T-helper 17 cell (primary cell): ENCODE data around the gene GIPR. TPM values are rescaled to one million over a fixed set of nuclear protein-coding genes. Genes with fewer than 3 reads are reported as not detected.
A peak's percentile ranks its signal among the peaks of the same experiment; 100 is the strongest.

Experiments
- ATAC-seq: fragments of 150-1000 bp; cut with Tn5 transposase; 2 replicates; pipeline ENCODE4 v1.10.0; 2021; ENCODE audit warnings: mild to moderate bottlenecking, moderate library complexity
- DNase-seq, 3 donors: peaks; one replicate each; pipeline versions ENCODE4 v3.0.0 to v3.0.0-alpha.2; 2020 to 2021
- H3K9me3 ChIP-seq: one replicate; pipeline ENCODE4 v1.7.0; 2013; ENCODE audit warnings: low read length, mild to moderate bottlenecking; ENCODE audit not compliant: control insufficient read depth, poor library complexity, severe bottlenecking
- H3K27ac Mint-ChIP-seq: one replicate; pipeline ENCODE4 v1.8.0; 2022; ENCODE audit warnings: mild to moderate bottlenecking, moderate library complexity, mixed read lengths
- H3K27me3 Mint-ChIP-seq: one replicate; pipeline ENCODE4 v1.8.0; 2022; ENCODE audit warnings: mixed read lengths
- H3K36me3 Mint-ChIP-seq: one replicate; pipeline ENCODE4 v1.8.0; 2022; ENCODE audit warnings: low read depth, mixed read lengths
- H3K4me1 Mint-ChIP-seq: one replicate; pipeline ENCODE4 v1.8.0; 2022; ENCODE audit warnings: mild to moderate bottlenecking, mixed read lengths
- H3K4me3 Mint-ChIP-seq: one replicate; pipeline ENCODE4 v1.8.0; 2022; ENCODE audit warnings: mild to moderate bottlenecking, moderate library complexity, mixed read lengths
- total RNA-seq, 4 donors: library from RNA in 2 of 4; stranded (reverse) in 2 of 4; gene quantifications; one replicate each; pipeline ENCODE4 v1.2.3 and lab custom pipeline; 2022 to 2026

GIPR gene
- total RNA-seq, 2 donors from 2014 or later, result 2.3 to 4.6 TPM

DNA sequence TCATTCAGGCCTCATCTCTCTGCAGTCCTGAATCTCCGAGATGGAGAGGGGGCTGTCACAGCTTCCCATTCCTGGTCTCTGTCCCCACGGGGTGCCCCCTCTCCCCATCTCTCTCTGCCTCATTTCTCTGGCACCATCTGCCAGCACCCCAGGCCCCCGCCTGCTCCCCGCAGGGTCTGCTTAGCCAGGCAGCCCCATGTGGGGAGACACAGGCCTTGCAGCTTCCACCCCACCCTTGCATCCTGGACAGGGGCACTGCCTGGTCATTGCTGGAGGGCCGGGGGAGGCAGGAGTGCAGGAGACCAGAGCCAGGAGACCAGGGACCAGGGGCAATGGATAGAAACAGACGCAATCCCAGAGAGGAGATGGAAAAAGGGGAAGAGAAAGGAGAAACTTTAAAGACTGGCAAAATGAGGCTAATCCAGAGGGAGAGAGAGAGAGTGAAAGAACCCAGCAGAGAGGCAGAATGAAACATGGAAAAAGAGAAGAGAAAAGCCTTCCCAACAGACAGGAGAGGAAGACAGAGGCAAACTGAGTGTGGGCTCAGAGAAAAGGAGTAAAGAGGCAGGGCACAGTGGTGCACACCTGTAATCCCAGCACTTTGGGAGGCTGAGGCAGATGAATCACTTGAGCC is 8.8 kb upstream of the GIPR start:
- peaks cover 28% of the 10 kb centered on the region for H3K27me3 Mint-ChIP-seq
- DNase-seq (no peak), ATAC-seq (no peak)
- no peak overlapping the region for H3K4me3 Mint-ChIP-seq
- no peaks in the 10 kb centered on the region for H3K9me3 ChIP-seq
- H3K27ac Mint-ChIP-seq, result peak overlapping the region; percentile 61
- peaks cover 9% of the 10 kb centered on the region for H3K4me1 Mint-ChIP-seq
- H3K36me3 Mint-ChIP-seq, result peaks cover 13% of the 10 kb centered on the region

DNA sequence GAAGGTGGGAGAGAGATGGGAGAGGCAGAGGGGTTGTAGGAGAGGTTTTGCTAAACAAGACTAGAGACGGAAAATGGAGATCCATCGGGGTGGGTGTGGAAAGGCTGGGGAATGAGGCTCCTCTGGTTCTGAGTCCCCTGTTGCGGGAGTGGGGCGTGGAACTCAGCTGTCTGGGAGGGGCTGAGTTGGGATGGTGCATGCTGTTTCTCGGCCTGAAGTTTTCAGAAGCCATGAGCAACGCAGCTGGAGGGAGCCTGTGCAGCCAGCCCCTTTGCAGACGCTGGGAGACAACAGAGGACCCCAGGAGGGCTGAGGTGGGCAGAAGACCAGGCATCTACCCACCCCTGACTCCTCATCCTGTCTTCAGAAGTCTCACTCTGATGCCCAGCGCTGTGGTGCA is 7.4 kb upstream of the GIPR start:
- H3K27me3 Mint-ChIP-seq, result peaks cover 35% of the 10 kb centered on the region
- no peak for ATAC-seq
- H3K4me1 Mint-ChIP-seq, result peaks cover 15% of the 10 kb centered on the region
- no peak overlapping the region for H3K4me3 Mint-ChIP-seq
- H3K36me3 Mint-ChIP-seq, result peaks cover 17% of the 10 kb centered on the region
- no peak for DNase-seq
- no peaks in the 10 kb centered on the region for H3K9me3 ChIP-seq
- H3K27ac Mint-ChIP-seq, result no peak overlapping the region

DNA sequence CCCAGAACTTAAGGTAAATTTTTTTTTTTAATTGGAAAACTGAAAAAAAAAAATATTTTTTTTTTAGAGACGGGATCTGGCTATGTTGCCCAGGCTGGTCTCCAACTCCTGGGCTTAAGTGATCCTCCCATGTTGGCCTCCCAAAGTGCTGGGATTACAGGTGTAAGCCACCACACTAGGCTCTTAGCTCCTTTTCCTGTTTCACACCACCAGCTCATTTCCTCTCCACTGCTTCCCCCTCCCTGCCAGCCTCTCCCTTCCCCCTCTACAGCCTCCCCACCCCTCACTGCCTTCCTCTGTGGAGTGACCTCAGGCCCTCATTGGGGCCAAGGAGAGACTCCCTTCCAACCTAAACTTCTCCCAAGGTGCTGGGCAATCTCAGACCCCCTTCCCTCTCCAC is 4.2 kb upstream of the GIPR start:
- peaks cover 26% of the 10 kb centered on the region for H3K4me1 Mint-ChIP-seq
- H3K4me3 Mint-ChIP-seq, result no peak overlapping the region
- H3K9me3 ChIP-seq, result no peaks in the 10 kb centered on the region
- DNase-seq, result no peak
- ATAC-seq, result no peak
- H3K27me3 Mint-ChIP-seq, result peaks cover 37% of the 10 kb centered on the region
- peaks cover 18% of the 10 kb centered on the region for H3K36me3 Mint-ChIP-seq
- H3K27ac Mint-ChIP-seq, result no peak overlapping the region

DNA sequence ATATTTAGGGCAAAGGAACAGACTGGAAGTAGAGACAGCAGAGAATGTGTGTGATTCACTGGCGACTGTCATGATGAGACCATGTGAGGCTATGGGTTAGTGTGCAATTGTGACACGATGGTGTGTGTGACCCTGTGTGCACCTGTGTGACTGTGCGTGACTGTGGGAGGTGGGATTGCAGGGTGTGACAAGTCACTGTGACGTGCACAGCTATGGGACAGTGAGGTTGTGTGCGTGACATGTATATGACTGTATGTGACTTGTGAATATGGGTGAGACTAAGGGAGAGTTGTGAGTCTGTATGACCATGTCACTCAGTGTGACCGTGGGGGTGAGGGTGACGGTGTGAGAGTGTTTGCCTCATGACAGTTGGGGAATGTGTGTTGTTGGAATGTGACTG is 3.4 kb upstream of the GIPR start:
- no peaks in the 10 kb centered on the region for H3K9me3 ChIP-seq
- no peak overlapping the region for H3K27ac Mint-ChIP-seq
- peak overlapping the region; percentile 61 for H3K4me3 Mint-ChIP-seq
- peaks cover 30% of the 10 kb centered on the region for H3K4me1 Mint-ChIP-seq
- DNase-seq, result no peak
- peaks cover 37% of the 10 kb centered on the region for H3K27me3 Mint-ChIP-seq
- H3K36me3 Mint-ChIP-seq, result peaks cover 14% of the 10 kb centered on the region
- no peak for ATAC-seq

DNA sequence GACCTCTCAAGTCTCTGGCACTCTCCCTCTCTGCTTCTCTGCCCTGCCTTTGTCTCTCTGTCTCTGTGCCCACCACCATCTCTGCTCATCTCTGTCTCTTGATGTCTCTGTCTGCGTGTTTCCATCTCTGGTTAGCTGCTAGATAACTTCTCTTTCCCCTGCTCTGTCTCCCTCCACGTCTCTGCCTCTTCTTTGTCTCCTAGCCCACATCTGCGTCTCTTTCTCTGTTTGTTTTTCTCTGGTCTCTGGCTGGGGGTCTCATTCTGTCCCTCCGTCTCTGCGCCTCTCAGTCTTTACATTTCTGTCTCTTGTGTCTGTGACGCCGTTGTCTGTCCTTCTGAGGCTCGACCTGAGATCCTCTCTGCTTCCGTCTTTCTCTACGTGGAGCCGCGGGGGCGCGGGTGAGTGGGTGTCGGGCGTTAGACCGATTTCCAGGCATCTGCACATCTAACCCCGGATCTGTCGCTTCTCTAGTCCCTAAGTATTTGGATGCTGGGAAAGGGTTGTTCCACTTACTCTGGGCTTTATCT is 386 bp downstream of the GIPR start:
- DNase-seq, result no peak
- H3K4me3 Mint-ChIP-seq, result peak overlapping the region; percentile 99
- peaks cover 36% of the 10 kb centered on the region for H3K4me1 Mint-ChIP-seq
- peak; percentile 43 for ATAC-seq
- peaks cover 12% of the 10 kb centered on the region for H3K36me3 Mint-ChIP-seq
- peaks cover 42% of the 10 kb centered on the region for H3K27me3 Mint-ChIP-seq
- H3K9me3 ChIP-seq, result no peaks in the 10 kb centered on the region
- H3K27ac Mint-ChIP-seq, result peak overlapping the region; percentile 90

DNA sequence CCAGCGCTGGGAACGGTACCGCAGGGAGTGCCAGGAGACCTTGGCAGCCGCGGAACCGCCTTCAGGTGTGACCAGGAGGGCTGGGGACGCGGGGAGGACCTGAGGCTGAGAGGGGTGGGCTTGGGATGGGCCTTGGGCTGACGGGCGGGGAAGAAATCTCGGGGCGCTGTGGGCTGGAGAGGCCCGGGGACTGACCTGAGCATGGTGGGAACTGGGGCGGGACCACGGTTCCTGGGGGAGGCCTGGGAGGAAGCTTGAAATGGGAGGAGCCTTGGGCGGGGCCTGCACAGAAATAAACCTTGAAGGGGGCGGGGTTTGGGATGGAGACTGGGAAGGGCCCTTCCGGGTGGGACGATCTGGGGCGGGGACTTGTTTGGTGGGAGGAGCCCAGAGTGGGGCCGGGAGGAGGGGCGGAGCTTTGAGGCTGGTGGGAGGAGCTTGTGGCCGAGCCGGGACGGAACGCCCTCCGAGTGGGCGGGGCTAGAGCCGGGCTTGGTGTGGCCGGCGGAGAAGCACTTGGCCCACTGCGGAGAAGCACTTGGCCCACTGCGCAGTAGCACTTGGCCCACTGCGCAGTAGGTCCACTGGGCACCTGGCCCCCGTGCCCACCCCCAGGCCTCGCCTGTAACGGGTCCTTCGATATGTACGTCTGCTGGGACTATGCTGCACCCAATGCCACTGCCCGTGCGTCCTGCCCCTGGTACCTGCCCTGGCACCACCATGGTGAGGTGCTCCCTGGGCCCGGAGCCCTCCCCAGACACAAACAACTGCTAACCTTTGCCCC is 2.8 kb downstream of the GIPR start:
- ATAC-seq (peak; percentile 43), DNase-seq (peak; percentile 30 to 40 (median 32))
- no peaks in the 10 kb centered on the region for H3K9me3 ChIP-seq
- peaks cover 33% of the 10 kb centered on the region for H3K27me3 Mint-ChIP-seq
- H3K4me3 Mint-ChIP-seq, result peak overlapping the region; percentile 75
- H3K27ac Mint-ChIP-seq, result no peak overlapping the region
- peaks cover 9% of the 10 kb centered on the region for H3K36me3 Mint-ChIP-seq
- H3K4me1 Mint-ChIP-seq, result peaks cover 25% of the 10 kb centered on the region

DNA sequence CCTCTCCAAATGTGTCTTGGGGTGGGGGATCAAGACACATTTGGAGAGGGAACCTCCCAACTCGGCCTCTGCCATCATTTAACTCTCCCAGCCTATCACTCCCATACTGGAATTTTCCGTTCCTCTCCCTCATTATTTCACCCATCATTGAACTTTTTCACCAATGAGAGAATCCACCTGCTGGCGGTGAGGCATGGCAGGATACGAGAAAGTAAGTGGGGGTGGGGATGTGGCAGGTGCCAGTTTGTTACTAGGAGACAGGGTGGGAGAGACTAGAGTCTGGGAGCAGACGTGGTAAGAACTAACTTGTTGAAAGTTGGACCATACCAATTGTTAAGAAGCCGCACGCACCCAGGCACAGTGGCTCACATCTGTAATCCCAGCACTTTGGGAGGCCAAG is 6.9 kb downstream of the GIPR start:
- Mint-ChIP-seq H3K27me3 (peaks cover 18% of the 10 kb centered on the region), H3K36me3 (peaks cover 4% of the 10 kb centered on the region), H3K4me3 (no peak overlapping the region), H3K4me1 (peaks cover 22% of the 10 kb centered on the region), H3K27ac (no peak overlapping the region)
- DNase-seq (no peak), ATAC-seq (no peak)
- no peaks in the 10 kb centered on the region for H3K9me3 ChIP-seq

DNA sequence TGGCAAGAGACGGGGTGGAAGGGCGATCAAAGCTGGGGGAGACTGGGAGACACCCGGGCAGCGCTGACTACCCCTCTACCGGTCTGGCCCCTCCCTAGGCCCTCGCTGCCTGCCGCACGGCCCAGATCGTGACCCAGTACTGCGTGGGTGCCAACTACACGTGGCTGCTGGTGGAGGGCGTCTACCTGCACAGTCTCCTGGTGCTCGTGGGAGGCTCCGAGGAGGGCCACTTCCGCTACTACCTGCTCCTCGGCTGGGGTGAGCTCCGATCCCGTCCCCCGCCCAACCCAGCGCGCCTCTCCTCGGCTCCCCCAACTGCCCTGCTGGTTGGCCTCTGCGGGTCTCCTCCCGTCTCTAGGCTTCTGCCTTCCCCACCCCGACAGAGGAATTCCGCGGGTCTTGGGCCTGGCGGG is 8.8 kb downstream of the GIPR start:
- Mint-ChIP-seq H3K27ac (no peak overlapping the region), H3K4me1 (peaks cover 20% of the 10 kb centered on the region), H3K27me3 (peaks cover 5% of the 10 kb centered on the region), H3K36me3 (peaks cover 4% of the 10 kb centered on the region), H3K4me3 (peak overlapping the region; percentile 91)
- no peaks in the 10 kb centered on the region for H3K9me3 ChIP-seq
- DNase-seq (peak; percentile 32 to 37 (median 33)), ATAC-seq (peak; percentile 46)

DNA sequence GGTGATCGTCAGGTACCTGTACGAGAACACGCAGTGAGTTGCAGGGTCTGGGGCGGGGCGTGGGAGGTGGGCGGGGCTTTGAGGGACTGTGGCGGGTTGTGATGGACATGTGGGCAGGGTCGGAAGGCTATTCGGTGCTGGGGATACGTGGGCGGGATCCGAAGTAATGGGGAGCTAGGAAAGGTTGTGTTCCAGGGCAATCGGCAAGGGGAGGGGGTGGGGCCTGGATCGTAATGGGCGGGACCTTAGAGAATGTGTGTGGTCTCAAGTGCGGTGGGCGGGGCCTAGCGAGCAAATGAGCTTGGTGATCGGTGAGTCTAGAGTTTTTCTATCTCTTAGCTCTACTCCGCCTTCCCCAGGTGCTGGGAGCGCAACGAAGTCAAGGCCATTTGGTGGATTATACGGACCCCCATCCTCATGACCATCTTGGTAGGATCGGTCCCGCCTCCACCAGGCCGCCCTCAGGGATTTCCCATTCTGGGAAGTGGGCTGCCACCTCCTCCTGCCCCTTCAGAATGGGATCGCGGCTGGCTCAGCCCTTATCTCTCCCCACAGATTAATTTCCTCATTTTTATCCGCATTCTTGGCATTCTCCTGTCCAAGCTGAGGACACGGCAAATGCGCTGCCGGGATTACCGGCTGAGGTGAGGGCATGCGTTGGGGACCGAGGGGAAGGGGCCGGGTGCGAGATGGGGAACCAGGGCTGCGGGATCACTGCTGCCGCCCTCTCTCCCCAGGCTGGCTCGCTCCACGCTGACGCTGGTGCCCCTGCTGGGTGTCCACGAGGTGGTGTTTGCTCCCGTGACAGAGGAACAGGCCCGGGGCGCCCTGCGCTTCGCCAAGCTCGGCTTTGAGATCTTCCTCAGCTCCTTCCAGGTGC is 9.6 kb downstream of the GIPR start:
- ATAC-seq, result peak; percentile 67
- H3K9me3 ChIP-seq, result no peaks in the 10 kb centered on the region
- no peak overlapping the region for H3K27ac Mint-ChIP-seq
- DNase-seq, result peak; percentile 58 to 74 (median 69)
- H3K4me1 Mint-ChIP-seq, result peaks cover 23% of the 10 kb centered on the region
- peak overlapping the region; percentile 91 for H3K4me3 Mint-ChIP-seq
- peaks cover 3% of the 10 kb centered on the region for H3K36me3 Mint-ChIP-seq
- peaks cover 4% of the 10 kb centered on the region for H3K27me3 Mint-ChIP-seq

DNA sequence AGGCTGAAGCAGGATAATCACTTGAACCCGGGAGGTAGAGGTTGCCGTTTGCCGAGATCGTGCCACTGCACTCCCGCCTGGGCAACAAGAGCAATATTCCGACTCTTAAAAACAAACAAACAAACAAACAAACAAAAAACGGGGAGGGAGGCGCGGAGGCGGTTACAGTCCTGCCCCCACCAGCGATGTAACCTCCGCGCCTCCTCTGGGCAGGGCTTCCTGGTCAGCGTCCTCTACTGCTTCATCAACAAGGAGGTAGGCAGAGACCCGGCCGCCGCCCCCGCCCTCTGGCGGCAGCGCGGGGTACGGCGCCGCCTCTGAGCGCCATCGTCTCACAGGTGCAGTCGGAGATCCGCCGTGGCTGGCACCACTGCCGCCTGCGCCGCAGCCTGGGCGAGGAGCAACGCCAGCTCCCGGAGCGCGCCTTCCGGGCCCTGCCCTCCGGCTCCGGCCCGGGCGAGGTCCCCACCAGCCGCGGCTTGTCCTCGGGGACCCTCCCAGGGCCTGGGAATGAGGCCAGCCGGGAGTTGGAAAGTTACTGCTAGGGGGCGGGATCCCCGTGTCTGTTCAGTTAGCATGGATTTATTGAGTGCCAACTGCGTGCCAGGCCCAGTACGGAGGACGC is 13.5 kb downstream of the GIPR start:
- ATAC-seq (peak; percentile 89), DNase-seq (peak; percentile 75 to 90 (median 80))
- Mint-ChIP-seq H3K27ac (peak overlapping the region; percentile 45), H3K36me3 (no peaks in the 10 kb centered on the region), H3K4me3 (peak overlapping the region; percentile 82), H3K27me3 (no peaks in the 10 kb centered on the region), H3K4me1 (peaks cover 20% of the 10 kb centered on the region)
- H3K9me3 ChIP-seq, result no peaks in the 10 kb centered on the region

DNA sequence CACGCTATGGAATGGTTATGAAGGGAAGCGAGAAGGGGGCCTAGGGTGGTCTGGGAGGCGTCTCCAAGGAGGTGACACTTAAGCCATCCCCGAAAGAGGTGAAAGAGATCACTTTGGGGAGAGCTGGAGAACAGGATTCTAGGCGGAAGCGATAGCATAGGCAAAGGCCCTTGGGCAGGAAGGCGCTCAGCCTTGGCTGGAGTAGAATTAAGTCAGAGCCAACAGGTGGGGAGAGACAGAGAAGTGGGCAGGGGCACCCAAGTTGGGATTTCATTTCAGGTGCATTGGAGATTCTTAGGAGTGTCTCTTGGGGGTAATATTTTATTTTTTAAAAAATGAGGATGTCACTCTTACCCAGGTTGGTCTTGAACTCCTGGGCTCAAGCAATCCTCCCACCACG is 14.1 kb downstream of the GIPR start:
- Mint-ChIP-seq H3K4me1 (peaks cover 16% of the 10 kb centered on the region), H3K4me3 (no peak overlapping the region), H3K27ac (peak overlapping the region; percentile 45), H3K27me3 (no peaks in the 10 kb centered on the region), H3K36me3 (no peaks in the 10 kb centered on the region)
- no peaks in the 10 kb centered on the region for H3K9me3 ChIP-seq
- ATAC-seq, result no peak
- DNase-seq, result no peak

DNA sequence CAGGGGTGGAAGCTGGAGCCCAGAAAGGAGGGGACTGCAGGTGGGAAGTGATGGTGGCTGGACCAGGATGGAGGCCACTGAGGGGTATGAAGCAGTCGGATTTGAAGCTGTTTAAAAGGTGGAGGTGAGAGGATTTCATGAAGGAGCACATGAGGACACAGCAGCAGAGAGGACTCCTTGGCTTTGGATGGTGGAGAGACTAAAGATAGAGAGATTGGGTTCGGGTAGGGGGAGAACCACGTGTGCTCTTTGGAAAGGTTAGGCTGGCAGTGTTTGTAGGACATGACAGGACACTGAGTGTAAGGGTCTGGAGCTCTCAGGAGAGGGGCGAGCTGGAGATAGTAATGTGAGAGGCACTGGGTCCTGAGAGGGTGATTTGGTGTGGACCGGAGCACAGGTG is 14.9 kb downstream of the GIPR start:
- ATAC-seq, result no peak
- DNase-seq, result no peak
- H3K4me3 Mint-ChIP-seq, result no peak overlapping the region
- H3K9me3 ChIP-seq, result no peaks in the 10 kb centered on the region
- H3K27ac Mint-ChIP-seq, result no peak overlapping the region
- H3K4me1 Mint-ChIP-seq, result peaks cover 9% of the 10 kb centered on the region
- H3K27me3 Mint-ChIP-seq, result no peaks in the 10 kb centered on the region
- H3K36me3 Mint-ChIP-seq, result no peaks in the 10 kb centered on the region
